Ureter (tissue), 1 donor: ENCODE data around the gene ASB13. TPM values are rescaled to one million over a fixed set of nuclear protein-coding genes. Genes with fewer than 3 reads are reported as not detected.
"Not testable (repeated sequence)": the region's sequence is repeated elsewhere in the genome, so short reads cannot be mapped to it uniquely, and the experiment has no call there.

Experiments used
- DNase-seq: peaks from one replicate; pipeline ENCODE4 v3.0.0-alpha.2; 2020; ENCODE audit warnings: low spot score
- total RNA-seq: library from RNA; stranded (reverse); gene quantifications from one replicate; pipeline ENCODE4 v1.2.4, GENCODE V29; 2023
- donor health status: DM: yes; HTN: yes; CAD: no.

ASB13 gene
- total RNA-seq, 1 donor from 2014 or later = 33.8 TPM

DNA sequence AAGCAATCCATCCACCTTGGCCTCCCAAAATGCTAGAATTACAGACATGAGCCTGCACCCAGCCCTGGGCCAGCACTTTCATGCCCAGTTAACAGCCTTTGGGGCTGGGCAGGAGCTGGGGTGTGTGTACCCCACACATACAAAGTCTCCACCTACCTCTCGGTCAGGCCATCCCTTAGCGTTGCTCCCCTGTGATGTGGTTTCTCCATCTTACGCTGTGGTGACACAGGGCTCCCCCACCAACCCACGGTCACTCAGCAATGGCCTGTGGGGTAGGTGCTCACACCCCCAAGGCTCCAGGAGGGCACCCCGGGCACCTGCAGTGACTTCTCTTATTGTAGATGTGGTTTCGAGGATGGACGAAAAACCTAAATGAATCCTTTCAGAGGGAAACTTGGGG lies 58.8 kb downstream of the ASB13 start:
- no peak for DNase-seq

DNA sequence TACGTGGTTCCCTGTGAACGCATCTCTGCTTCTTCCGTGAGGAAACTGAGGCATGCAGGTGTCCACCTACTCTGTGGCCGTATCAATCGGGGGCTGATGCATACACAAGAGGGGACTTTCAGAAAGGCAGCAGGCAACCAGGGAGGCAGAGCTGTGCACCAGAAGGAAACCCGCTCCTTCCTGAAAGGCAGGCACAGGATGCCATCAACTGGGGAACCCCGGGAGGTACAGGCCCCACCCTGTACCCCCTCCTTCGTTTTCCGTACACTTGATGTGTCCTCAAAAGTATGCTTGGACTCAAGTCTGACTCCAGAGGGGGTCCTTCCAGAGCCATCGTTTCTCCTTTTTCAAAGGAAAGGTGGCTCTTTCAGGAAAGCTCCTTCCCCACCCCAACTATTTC lies 59.5 kb downstream of the ASB13 start:
- no peak for DNase-seq

DNA sequence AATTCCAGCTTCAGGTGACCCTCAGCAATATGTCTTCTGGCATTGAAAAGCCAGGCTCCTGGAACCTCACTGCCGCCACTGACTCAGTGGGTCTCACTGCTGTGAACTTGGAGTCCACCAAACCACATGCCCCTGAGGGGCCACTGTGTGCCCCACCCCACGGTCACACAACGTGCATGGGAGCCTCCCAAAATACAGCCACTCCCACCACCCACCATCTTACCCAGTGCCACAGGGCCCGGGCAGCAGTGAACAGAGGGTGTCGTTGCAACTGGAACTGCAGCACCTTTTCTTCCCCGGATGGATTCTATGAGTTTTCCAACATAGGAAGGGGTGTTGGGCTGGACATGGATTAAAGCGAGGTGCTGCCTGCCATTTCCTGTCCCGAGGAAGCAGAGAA lies 60.1 kb downstream of the ASB13 start:
- DNase-seq = no peak

DNA sequence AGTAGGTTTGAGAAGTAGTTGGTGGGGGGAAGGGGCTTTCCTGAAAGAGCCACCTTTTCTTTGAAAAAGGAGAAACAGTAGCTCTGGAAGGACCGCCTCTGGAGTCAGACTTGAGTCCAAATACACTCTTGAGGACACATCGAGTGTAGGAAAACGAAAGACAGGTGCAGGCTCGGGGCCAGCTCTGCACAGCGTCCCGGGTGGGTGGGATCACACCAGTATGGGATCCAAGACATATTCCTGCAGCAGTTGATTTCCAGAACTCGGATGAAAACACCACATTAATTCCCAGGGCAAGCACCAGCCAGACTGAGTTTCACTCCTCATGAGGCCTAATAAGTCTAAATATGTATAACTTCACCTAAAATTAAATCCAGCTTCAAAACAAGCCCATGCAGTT lies 61.4 kb downstream of the ASB13 start:
- DNase-seq = no peak

DNA sequence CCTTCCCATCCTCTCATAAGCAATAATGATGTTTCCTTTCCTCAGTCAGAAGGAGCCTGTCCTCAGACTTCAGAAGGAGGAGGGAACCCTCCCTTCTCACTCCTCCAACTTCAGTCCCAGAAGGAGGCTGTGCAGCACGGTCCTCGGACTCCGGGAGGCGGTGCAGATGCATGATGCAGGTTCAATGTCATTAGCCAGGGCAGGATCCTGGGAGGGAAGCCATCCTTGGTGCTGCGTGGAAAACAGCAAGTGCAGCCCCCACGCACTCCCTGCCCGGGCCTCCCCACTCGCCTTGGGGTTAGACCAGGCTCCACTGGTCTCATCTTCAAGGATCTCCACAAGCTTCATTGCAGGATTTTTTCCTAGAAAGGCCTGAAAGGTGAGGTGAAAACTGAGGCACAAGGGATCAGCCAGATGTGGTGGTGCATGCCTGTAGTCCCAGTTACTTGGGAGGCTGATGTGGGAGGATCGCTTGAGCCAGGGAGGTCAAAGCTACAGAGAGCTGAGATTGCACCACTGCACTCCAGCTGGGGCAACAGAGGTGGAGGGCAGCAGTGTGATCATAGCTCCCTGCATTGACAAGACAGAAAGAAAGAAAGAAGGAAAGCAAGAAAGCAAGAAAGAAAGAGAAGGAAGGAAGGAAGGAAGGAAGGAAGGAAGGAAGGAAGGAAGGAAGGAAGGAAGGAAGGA lies 62.0 kb downstream of the ASB13 start:
- DNase-seq = no peak

DNA sequence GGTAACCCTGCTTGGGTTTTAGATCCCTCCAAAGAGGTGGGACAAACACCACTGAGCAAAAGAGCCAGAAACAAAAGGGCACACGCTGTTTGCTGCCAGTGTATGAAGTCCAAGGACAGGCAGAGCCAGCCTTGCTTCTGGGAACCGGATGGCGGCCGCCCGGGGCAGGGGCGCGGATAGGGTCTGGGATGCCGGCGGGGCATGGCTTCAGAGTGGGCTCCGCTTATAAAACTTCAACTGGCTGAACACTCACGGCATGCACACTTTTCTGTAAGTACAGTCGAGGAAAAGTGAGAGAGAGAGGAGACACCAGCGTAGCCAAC lies 62.6 kb downstream of the ASB13 start:
- no peak for DNase-seq

DNA sequence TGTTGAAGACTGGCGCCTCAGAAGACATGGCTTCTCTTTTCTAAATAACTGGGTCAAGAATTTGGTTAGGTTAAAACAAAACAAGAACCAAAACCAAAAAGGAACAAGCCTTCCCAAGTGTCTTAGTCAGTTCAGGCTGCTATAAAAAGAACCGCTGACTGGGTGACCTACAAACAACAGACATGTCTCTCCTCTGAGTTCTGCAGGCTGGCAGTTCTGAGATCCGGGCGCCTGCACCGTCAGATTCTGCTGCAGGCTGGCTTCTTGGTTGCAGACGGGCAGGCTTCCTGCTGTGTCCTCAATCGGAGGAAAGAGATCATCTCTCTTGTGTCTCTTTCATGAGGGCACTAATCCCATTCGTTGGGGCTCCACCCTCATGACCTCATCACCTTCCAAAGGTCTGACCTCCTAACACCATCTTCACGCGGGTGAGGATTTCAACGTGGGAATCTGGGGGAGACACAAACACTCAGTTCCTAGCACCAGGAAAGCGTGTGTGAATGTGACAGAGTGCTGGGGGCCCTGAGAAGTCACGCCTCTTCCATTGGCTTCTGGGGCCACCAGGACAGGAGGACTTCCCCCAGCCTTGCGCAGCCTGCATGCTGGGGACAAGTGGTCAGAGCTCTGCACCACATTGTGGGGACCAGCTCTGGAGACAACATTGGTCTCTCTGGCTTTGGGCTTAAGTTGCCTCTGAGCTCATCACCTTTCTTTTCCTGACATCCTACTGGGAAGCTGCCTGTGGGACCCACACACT lies 63.1 kb downstream of the ASB13 start:
- DNase-seq = no peak

DNA sequence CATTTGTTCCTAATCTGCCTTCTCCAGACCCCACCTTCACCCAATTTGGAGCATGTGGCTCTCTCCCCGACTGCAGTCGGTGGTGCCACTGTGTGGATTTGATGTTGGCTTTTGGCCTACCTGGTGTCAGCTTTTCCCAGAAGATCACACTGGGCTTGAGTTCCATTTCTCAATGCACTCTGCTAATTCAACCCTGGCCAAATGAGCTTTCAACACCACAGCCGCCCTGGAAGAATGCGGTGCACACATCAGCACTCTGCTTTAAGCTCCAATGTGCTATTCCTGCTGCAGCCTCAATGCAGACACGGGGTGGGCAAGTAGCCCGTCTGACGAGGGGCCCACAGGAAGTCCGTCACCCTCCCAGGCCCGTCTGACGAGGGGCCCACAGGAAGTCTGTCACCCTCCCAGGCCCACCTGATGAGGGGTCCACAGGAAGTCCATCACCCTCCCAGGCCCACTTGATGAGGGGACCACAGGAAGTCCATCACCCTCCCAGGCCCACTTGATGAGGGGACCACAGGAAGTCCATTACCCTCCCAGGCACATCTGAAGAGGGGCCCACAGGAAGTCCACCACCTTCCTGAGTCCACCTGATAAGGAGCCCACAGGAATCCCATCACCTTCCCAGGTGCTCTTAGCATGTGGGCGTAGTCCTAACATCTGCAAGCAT lies 64.4 kb downstream of the ASB13 start:
- DNase-seq = no peak

DNA sequence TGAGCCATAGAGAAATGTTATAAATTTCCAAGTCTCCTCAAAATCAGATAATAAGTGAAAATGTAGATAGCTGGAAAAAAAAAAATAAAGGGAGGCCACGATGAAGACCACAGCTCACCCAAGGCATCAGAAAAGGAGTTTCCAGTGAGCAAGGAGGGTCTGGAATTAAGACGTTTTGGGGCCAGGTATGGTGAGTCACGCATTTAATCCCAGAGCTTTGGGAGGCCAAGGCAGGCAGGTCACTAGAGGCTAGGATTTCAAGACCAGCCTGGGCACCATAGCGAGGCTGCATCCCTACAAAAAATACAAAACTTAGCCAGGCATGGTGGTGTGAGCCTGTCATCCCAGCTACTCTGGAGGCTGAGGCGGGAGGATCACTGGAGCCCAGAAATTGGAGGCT lies 65.5 kb downstream of the ASB13 start:
- no peak for DNase-seq

DNA sequence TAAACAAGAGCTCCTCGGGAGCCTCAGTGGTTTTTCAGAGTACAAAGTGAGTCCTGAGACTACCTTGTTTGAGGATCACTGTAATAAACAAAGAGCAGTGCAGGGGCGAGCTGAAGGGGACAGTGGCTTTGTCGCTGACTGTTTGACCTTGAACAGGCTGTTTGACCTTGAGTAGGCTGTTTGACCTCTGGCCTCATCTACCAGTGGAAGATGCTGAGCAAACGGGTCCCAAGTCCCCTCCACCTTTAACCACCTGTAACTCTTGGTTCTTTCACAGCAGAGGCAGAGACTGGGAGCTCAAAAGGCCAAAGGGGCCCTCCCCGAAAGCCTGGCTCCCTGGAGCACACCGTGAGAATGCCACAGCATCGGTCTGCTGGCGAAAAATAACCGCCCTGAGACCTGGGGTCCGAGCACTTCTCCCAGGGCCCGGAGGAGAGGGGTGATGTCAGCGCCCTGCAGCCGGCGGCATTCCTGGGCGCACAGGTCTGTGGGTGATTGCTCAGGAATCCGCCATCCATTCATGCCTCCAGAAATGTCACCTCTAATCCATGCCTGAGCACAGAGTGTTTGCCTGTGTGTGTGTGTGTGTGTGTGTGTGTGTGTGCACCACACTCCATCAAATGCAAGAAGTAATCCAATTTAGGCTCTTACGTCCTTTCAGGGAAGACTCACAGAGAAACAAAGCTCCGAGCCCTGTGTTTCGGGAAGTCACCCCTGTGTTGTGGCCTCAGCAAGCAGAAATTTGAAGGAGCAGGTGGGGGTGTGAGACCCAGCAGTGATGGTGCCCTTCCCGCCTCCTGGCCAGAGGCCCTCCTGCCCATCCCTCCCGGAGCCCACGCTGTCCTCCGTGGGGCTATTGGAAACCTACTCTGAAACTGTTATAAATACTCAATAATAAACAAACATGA lies 66.5 kb downstream of the ASB13 start:
- DNase-seq = no peak

DNA sequence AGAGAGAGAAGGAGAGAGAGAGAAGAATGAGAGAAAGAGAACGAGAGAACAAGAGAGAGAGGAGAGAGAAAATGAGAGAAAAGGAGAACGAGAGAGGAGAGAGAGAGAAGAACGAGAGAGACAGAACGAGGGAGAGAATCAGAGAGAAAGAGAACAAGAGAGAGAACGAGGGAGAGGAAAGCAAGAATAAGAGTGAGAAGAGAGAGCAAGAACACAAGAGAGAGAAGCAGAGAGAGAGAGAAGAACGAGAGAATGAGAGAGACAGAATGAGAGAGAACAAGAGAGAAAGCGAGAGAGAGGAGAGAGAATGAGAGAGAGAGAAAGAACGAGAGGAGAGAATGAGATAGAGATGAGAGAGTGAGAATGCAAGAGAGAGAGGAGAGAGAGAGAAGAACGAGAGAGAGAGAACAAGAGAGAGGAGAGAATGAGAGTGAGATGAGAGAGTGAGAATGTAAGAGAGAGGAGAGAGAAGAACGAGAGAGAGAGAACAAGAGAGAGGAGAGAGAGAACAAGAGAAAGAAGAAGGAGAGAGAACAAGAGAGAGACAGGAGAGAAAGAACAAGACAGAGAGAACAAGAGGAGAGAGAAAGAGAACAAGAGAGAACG lies 68.2 kb downstream of the ASB13 start:
- DNase-seq = no peak

DNA sequence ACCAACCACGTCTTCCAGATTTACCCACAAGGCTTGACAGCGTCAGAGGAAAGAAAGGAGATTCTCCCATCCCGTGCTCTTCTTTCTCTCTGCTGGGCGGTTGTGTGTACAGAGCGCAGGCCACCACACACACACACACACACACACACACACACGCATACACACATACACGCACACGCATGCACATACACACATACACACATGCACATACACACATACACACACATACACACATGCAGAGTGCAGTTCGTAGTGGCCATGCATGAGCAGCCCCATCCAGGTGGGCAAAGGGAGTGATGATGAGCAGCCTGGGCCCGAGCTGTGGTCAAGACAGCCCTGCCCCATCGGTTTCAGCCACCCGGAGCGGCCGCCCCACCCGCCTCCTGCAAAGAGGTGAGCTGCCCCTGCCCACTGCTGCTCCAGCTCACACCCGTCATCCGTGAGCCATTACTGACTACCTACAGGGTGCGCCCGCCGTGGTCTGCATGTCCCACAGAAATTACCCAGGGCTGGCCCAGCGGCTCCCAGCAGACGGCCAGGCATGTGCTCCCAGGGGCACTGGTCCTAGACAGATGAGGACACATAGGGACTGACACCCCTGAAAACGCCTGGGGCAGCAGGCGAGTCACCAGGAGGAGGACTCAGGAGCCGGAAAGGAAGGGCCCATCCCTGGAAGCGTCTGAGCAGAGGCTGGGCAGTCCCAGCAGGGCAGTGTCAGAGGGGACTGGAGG lies 69.6 kb downstream of the ASB13 start:
- DNase-seq = no peak

DNA sequence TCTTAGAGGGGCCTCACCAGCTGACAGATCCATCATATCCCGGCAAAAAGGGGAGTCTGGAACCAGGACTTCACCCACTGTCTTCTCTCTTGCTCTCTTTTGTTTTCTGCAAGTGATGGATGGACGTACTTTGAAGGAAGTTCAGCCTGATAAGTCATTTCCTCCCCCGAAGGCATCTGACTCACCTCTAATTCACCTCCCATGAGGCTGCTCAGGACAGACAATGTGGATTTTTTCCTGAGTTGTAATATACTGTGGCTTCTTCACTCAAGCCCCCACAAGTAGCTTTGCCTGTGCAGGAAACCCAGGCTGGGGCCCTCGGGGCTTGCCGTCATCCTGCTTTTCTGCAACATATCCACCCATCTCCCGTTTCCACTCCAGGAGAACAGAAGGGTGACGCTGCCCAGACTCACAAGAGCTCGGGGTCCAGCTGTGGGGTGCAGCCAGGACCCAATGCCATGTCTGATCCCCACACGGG lies 70.4 kb downstream of the ASB13 start:
- no peak for DNase-seq

DNA sequence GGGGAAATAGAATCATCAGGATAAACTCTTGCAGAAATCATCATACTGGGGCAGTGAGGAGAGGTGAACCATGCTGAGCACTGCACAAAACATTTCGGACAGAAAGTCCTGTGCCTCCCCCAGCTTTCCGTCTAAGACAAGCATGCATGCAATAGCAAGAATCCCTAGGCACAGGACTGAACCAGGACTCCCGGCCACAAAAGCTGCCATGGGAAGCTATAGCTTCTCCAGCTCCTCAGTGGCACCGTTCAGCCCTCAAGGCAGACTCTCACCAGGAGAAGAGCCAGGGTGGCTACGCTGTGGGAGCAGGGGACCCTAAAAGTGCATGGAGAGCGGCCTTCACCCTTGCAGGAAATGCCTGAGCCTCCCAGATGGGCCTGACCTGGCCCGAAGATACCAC lies 70.8 kb downstream of the ASB13 start:
- DNase-seq = no peak

DNA sequence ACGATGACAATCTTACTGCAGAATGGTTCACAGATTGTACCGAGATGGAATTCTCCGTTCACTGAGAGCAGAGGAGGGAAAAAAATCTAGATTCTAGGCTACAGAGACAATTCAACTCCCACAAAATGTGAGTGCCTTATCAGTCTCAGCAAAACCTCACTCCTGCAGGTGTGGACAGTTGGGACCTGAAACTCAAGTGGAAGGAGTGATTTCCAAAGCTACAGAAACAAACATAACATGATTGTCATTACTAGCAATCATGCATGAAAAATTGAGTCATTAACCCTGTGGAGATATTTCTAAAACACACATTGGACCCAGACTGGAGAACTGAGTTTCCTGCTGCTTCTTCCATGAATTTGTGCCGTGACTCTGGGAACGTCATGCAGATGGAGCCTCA lies 71.3 kb downstream of the ASB13 start:
- DNase-seq = no peak

DNA sequence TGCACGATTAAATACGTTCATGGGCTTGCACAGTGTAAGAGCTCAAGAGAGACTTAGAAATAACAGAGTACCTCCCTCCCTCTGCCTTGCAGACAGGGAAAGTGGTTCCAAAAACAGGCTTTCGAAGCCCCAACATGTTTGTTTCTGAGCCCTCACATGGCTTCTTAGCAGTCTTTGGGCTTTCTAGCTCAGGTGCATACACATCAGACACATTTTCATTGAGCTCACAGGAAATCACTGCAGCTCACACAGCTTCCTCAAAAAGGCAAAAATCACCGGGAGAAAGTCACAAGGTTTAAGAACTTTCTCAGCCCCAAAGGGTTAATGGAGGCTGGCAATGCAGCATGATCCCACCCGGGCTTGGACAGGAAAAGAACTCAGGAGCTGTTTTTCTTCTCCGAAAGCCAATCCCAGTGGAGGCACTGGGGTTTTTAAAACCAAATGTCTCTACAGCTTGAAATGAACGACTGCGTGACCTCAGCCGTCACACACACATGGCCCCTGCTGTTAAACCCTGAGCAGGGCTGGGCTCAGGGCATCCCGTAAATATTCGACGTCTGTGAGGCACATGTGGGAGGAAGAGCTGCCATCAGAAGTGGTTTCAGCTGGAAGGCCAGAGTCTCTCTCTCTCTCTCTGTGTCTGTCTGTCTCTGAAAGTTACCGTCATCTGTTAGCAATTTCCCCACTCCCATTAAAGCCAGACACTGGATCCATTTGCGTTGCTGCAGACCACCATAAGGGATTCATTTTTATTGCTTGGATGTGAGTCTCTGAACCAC lies 71.9 kb downstream of the ASB13 start:
- DNase-seq = no peak

DNA sequence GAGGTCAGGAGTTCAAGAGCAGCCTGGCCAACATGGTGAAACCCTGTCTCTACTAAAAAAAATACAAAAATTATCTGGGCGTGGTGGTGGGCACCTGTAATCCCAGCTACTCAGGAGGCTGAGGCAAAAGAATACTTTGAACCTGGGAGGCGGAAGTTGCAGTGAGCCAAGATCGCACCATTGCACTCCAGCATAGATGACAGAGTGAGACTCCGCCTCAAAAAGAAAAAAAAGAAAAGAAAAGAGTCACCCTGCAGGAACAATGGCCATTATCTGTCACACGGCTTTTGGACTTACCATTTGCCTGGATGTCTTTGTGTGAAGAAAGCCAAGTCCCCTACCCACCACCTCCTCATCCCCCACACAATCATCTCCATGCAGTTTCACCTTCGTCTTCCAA lies 73.0 kb downstream of the ASB13 start:
- DNase-seq = not testable (repeated sequence)

DNA sequence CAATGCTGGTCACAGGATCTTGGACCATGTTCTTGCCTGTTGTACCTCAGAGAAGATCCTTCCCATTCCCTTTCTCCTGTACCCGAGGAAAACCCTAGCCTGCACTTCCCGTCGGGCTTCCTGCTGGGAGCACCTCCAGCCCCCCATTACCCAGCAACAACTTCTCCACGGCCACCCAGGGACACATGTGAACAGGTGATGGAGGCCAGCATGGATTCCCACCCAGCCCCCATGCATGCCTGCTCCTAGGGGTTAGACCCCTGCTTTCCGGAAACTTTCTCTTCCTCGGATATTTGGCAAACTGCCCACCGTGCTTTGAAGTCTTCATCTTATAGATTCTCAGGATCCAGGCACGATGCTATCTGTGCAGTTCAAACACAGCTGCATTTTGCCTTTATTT lies 74.3 kb downstream of the ASB13 start:
- no peak for DNase-seq

DNA sequence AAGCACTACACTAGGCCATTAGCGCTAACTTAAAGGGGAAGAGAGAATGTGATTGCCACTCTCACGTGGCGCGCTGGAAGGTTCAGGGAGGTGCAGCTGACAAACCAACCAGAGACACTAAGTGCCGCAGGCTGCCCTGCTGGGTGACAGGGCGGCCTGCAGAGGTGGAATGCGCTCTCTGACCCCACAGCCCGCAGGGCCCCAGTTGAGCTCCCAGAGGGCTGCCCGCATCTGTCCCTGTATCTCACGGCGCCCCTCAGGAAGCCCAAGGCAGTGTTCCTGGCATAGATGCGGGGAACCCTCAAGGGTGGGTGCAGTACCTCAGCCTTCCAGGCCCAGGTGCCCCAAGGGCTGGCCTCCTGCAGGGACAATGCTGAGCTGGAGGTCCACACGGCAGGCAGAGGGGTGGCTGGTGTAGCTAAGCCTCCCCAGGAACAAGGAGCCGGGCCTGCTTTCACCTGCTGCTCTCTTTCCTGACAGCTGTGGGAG lies 75.0 kb downstream of the ASB13 start:
- DNase-seq = no peak

DNA sequence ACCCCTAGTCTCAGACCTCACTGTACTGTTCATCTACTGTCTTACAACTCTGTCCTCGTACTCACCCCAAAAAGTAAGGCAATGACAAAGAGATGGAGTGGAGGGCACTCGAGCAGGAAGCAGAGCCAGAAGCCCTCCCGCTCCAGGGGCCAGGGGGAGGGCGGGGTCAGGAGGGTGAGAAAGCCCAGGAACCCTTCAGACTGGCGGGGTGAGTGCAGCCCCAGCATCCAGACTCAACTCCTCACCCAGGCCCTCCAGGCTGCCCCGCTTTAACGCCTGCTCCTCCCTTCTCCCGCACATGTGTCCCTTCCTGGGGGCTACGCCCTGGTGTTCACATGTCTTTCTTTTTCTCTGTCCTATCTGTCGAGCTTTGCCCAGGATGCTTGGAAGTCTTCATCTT lies 75.6 kb downstream of the ASB13 start:
- no peak for DNase-seq
